Spinal cord (tissue), 10 donors: Measurements from ENCODE around the gene ARHGAP22. TPM values are rescaled to one million over a fixed set of nuclear protein-coding genes. Genes with fewer than 3 reads are reported as not detected.

Source experiments
- DNase-seq, 6 donors: peaks; one replicate each; pipeline versions ENCODE4 v3.0.0 to v3.0.0-alpha.2; 2013 to 2015; ENCODE audit warnings: low spot score in 6 of 6, low read depth in 4 of 6
- H3K27ac ChIP-seq: one replicate; pipeline ENCODE4 v1.5.1; 2013; ENCODE audit warnings: low read depth, low read length, control low read depth
- H3K27me3 ChIP-seq: one replicate; pipeline ENCODE4 v1.6.1; 2013; ENCODE audit warnings: low read length; ENCODE audit not compliant: control insufficient read depth, insufficient read depth
- H3K36me3 ChIP-seq: one replicate; pipeline ENCODE4 v1.6.1; 2013; ENCODE audit warnings: low read length; ENCODE audit not compliant: control insufficient read depth, insufficient read depth
- H3K4me1 ChIP-seq: one replicate; pipeline ENCODE4 v1.6.1; 2013; ENCODE audit warnings: low read length; ENCODE audit not compliant: control insufficient read depth, insufficient read depth
- H3K4me3 ChIP-seq: one replicate; pipeline ENCODE4 v1.5.1; 2013; ENCODE audit warnings: low read depth, low read length, control low read depth
- H3K9me3 ChIP-seq: one replicate; pipeline ENCODE4 v1.6.1; 2013; ENCODE audit warnings: low read length; ENCODE audit not compliant: control insufficient read depth, insufficient read depth
- WGBS: methylation state at CpG from one replicate; pipeline ENCODE4 v1.1.5; 2013; ENCODE audit warnings: missing lambda C conversion rate; ENCODE audit not compliant: insufficient coverage; 5-methylcytosine and 5-hydroxymethylcytosine counted together
- polyA plus RNA-seq, 2 donors: library from polyadenylated mRNA; unstranded; fragments of 120-200 nt; gene quantifications; one replicate each; pipeline ENCODE4 v1.2.1, GENCODE V29; 2013; ENCODE audit not compliant: insufficient read length in 2 of 2
- total RNA-seq, 2 donors: library from RNA; depleted of rRNA in 1 of 2; stranded (reverse); fragments of 120-200 nt in 1 of 2; fragments of >200 nt in 1 of 2; gene quantifications; one replicate each; pipeline versions ENCODE4 v1.2.3 to v1.2.4, GENCODE V29; 2013 to 2014
- donor health status: healthy.

Gene ARHGAP22
- total and polyA plus RNA-seq, 4 donors = 6.2 to 13.2 (median 11.9) TPM

DNA sequence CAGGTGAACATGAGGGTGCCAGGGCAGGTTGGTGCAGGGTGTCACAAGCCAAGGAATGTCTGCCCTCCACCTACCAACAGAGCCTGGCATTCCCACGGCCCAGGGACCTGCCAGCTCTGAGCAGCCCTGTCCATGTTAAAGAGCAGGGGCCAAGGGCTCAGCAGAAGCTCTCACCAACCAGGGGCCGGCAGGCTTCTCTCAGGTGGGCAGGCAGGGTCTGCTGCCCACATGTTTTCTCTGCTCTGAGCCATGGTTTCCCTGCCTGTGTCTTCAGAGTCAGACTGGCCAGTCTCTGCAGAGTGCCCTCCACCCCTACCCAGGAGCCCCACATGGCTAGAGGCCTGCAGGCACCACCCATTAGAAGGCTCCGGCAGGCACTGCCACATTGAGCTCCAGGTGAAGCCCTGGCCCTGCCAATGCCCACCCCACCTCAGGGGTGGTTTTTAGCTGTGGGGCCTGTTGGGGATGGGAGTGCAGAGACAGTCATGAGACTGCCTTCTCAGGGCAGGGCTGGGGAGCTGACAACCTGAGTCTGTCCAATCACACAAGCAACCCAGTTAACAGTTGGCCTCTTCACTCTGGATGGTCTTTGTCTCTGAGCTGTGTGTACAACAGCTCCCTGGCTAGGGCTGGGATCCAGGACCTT, 135.9 kb downstream of the ARHGAP22 start:
- no peak overlapping the region for H3K27ac ChIP-seq
- 93% methylated on average over 2 of the region's 3 CpGs for whole genome bisulfite sequencing
- H3K4me1 ChIP-seq = peaks cover 45% of the 10 kb centered on the region
- peaks cover 8% of the 10 kb centered on the region for H3K27me3 ChIP-seq
- no peaks in the 10 kb centered on the region for H3K9me3 ChIP-seq
- no peaks in the 10 kb centered on the region for H3K36me3 ChIP-seq
- H3K4me3 ChIP-seq = no peak overlapping the region
- no peak for DNase-seq

DNA sequence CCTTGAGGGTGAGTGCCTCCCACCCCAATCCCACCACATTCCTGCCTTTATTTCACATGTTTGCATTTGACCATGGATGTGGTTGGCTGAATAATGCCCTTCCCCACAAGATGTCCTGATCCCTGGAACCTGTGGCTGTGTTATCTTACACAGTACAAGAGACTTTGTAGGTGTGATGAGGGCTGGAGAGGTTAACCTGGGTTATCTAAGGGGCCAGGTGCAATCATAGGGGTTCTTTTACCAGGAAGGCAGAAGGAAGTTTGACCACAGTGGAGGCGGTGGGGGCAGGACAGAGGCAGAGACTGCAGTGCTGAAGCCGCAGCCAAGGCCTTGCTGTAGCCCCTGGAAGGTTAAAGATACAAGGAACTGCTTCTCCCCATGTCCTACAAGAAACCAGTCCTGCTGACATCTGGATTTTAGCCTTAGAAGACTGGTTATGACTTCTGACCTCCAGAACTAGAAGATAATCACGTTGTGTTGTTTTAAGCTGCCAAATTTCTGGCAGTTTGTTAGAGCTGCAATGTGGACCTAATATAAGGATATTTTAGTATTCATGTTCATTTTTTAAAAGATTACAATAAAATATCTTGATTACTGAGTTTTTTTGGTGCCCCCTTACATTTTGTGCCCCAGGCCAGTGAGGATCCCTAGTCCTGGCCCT, 136.6 kb downstream of the ARHGAP22 start:
- no peak for DNase-seq
- Histone ChIP-seq H3K4me3 (no peak overlapping the region), H3K9me3 (no peaks in the 10 kb centered on the region), H3K4me1 (peaks cover 52% of the 10 kb centered on the region), H3K36me3 (no peaks in the 10 kb centered on the region), H3K27ac (no peak overlapping the region), H3K27me3 (peaks cover 8% of the 10 kb centered on the region)
- WGBS = 89% methylated on average over 2 of the region's 3 CpGs

DNA sequence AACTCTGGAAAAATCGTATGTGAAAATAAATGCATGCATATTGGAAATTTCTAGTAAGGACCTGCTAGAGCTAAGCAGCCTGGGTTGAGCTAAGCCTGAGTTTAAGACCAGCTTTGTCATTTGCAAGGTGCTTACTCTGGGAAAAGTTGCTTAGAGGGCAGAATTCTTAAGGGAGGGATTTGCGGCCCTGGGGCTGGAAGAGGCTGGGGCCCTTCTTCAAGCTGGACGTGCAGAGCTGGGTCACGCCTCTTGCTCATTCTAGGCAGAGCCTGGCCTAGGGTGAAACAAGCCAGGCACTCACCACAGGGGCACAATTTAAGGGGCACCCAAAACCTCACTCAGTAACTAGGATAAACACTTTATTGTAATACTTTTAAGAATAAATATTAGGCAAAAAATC, 137.2 kb downstream of the ARHGAP22 start:
- no peak for DNase-seq
- H3K4me1 ChIP-seq = peaks cover 57% of the 10 kb centered on the region
- 86% methylated on average over 4 of the region's 4 CpGs for WGBS
- H3K9me3 ChIP-seq = no peaks in the 10 kb centered on the region
- H3K4me3 ChIP-seq = no peak overlapping the region
- peaks cover 8% of the 10 kb centered on the region for H3K27me3 ChIP-seq
- H3K36me3 ChIP-seq = no peaks in the 10 kb centered on the region
- no peak overlapping the region for H3K27ac ChIP-seq

DNA sequence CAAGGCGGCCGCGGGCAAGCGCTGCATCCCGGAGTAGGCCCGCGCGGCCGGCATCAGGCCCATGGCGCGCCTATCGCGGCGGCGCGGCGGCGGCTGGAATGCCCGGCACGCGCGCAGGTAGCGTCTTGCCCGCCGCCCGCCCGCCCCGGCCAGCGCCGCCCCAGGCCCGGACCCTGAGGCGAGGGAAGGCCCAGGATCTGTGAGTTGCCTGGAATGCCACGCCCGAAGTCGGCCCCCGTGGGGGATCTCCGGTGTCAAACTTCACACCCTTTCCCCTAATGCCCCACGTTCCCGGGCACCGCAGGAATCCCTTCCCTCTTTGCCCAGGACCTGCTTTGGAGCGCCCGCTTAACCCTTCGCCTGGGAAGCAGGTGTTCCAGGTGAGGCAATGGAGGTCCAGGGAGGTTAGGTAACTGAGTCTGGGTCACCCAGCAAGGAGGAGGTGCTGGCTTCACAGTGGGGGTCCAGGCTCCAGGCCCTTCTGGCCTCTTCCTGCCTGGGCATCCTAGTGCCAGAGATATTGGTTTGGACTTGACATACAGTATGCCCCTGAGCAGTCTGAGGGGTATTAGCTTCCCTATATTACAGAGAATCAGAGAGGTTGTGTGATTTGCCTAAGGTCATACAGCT, 138.1 kb downstream of the ARHGAP22 start:
- H3K36me3 ChIP-seq = no peaks in the 10 kb centered on the region
- peak overlapping the region; percentile 16 for H3K4me3 ChIP-seq
- H3K9me3 ChIP-seq = no peaks in the 10 kb centered on the region
- WGBS = 11% methylated on average over 38 of the region's 43 CpGs
- H3K27me3 ChIP-seq = peaks cover 8% of the 10 kb centered on the region
- H3K27ac ChIP-seq = no peak overlapping the region
- no peak for DNase-seq
- peaks cover 60% of the 10 kb centered on the region for H3K4me1 ChIP-seq

DNA sequence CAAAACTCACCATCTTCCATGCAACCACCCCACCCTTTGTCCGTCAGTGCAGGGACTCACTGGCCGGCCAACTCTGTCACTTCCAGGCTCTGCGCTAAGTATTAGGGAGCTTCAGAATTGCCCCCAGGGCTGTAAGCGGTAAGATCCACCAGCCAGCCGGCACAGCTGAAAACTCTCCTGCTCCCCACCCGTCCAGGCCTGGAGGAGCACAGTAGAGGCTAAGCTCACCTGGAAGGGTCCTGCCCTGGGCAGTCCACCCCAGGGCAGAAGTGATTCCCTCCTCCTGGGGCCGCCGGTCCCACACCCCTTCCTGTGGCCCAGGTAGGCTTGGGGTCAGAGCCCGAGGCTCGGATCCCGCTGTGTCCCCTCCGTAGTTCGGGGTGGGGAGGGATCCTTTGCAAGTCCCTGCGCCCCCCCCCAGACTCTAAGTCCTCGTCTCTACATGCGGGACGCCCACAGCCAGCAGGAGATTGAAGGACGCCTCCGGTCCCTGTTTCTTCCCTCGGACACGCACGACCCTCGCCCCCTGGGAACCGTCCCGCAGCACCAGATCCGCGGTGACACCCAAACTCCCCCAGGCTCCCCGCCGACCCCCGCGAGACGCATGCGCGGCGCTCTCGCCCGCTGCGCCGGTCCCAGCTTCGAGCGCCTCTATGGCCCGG, 138.9 kb downstream of the ARHGAP22 start:
- Histone ChIP-seq H3K27ac (no peak overlapping the region), H3K27me3 (peaks cover 8% of the 10 kb centered on the region), H3K9me3 (no peaks in the 10 kb centered on the region), H3K4me3 (no peak overlapping the region), H3K36me3 (no peaks in the 10 kb centered on the region), H3K4me1 (peaks cover 60% of the 10 kb centered on the region)
- 14% methylated on average over 40 of the region's 42 CpGs for WGBS
- peak in 2 of 6 donors; percentile 28 to 48 for DNase-seq

DNA sequence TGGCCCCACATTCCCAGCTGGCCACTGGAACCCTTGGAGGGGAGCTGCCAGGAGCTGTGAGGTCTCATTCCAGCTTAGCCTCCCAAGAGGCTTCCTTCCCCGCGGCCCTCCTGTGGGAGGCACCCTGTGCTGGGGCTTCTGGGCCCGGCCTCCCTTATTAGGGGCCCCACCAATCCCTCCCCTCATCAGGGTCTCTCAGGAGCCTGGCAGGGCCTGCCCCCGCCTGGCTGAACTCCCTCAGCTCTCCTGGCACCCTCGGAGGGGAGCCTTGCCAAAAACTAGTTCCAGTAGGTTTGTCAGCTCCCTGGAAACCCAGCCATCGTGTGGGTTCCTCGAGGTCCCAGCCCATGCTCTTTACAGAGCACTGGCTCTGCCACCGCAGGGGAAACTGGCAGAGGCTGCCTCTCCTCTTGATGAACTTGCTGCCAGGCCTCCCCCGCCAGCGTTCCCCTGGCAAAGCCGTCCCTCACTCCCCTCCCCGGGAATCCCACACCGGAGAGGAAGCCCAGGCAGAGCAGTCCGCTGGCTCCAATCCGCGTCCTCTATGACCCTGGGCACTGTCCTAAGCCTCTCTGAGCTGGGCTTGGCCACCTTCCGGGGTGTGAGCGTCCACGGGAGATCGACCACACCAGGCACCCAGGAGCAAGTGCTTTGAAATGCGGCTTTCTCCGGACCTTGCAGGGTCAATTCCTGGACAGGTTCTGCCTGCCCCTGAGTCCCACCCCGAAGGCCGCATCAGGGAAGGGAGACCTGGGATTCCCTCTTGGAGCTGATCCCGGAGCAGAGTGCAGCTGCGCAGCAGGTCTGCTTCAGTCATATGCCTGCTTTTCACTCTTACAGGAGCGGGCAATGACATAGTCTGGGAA, 139.8 kb downstream of the ARHGAP22 start:
- H3K27me3 ChIP-seq = peaks cover 8% of the 10 kb centered on the region
- peak; percentile 46 to 93 (median 71) for DNase-seq
- 34% methylated on average over 27 of the region's 27 CpGs for WGBS
- no peak overlapping the region for H3K27ac ChIP-seq
- no peaks in the 10 kb centered on the region for H3K9me3 ChIP-seq
- peaks cover 54% of the 10 kb centered on the region for H3K4me1 ChIP-seq
- no peak overlapping the region for H3K4me3 ChIP-seq
- H3K36me3 ChIP-seq = no peaks in the 10 kb centered on the region

DNA sequence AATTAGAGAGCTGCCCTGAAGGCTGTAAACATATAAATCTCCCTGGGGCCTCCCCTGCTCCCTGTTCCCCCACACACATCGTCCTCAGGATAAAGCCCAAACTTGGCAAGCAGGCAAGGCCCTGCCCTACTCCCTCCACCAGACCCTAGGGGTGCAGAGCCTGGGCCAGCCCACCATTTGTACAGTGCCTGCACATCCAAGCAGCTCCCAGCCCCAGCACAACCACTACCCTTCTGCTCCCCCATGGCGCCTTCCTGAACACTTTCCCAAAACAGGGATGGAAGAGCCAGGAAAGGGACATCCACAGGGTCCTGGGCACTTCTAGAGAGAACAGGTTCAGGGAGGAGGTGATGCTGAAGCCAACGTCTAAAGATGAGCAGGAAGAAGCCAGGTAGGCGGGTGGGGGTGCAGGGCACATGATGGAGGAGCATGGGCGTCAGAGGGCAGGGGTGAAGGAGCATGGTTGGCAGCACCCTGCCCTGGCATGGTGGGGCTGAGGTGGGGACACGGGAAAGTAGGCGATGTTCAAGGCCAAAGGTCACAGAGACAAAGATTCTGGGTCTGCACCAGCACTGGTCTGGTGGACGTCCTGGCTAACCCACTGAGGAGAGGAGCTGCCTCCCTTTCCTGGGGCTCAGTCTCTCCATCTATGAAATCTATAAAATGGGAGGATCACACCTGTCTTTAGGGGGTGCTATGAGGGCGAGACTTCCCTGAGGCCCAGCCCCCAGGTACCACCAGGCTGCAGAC, 140.6 kb downstream of the ARHGAP22 start:
- Histone ChIP-seq H3K4me1 (peaks cover 47% of the 10 kb centered on the region), H3K27me3 (peaks cover 8% of the 10 kb centered on the region), H3K9me3 (no peaks in the 10 kb centered on the region), H3K36me3 (peaks cover 7% of the 10 kb centered on the region), H3K27ac (no peak overlapping the region), H3K4me3 (no peak overlapping the region)
- WGBS = 78% methylated on average over 7 of the region's 9 CpGs
- no peak for DNase-seq

DNA sequence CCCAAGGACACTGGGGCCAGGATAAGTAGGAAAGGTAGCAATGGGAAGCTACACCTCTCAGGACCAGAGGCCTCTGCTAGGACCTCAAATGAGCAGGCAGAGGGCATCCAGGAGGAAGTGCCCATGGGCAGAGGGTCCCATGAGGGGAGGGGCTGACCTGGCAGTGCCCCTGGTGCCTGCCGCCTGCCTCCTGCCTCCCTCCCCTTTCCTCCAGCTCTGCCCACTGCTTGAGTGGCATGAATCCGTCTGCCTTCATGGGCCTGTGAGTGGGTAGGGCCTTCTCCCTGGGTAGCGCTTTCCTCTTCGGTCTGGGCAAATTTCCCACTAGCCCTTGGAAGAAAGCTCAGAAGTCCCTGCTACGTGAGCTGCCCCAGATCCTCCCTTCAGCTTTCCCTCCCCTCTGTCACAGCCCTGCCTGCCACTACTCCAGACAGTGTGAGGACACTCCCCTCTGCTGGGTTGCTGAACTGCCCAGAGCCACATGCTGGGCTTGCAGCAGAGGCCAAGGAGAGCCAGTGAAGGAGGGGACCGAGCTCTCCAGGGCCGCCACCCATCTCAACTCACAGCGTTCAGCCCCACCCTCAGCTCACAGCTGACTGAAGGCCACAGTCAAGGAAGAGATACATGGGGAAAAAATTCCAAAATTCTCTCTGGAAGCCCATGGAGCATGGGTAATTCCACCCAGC, 141.4 kb downstream of the ARHGAP22 start:
- Histone ChIP-seq H3K36me3 (peaks cover 10% of the 10 kb centered on the region), H3K9me3 (no peaks in the 10 kb centered on the region), H3K4me1 (peaks cover 45% of the 10 kb centered on the region), H3K27me3 (peaks cover 8% of the 10 kb centered on the region), H3K27ac (no peak overlapping the region), H3K4me3 (no peak overlapping the region)
- DNase-seq = peak in 3 of 6 donors; percentile 25 to 64 (median 57)
- WGBS = 35% methylated on average over 4 of the region's 8 CpGs
